HS-27A (cell line): ENCODE measurements around the gene NEFH.

Source experiments
- DNase-seq: peaks from one replicate; pipeline ENCODE4 v3.0.0-alpha.2; 2012; ENCODE audit warnings: low read depth, missing footprints

The NEFH gene

GRCh38 chr22:29503811-29504372 lies 23.9 kb downstream of the NEFH start:
- no peak for DNase-seq

- DNase-seq: no peak
Observed at GRCh38 chr22:29509298-29509697, 29.3 kb downstream of the NEFH start.

GRCh38 chr22:29509815-29510214 lies 29.8 kb downstream of the NEFH start:
- DNase-seq: no peak

- no peak for DNase-seq
Observed at GRCh38 chr22:29510542-29510941, 30.5 kb downstream of the NEFH start.

GRCh38 chr22:29511126-29511862 lies 31.3 kb downstream of the NEFH start:
- no peak for DNase-seq

GRCh38 chr22:29512031-29512430 lies 32.0 kb downstream of the NEFH start:
- no peak for DNase-seq

- DNase-seq: no peak
Observed at GRCh38 chr22:29517215-29517908, 37.3 kb downstream of the NEFH start.

GRCh38 chr22:29518427-29518826 lies 38.4 kb downstream of the NEFH start:
- no peak for DNase-seq

- no peak for DNase-seq
Observed at GRCh38 chr22:29519996-29520395, 40.0 kb downstream of the NEFH start.

GRCh38 chr22:29520851-29521250 lies 40.8 kb downstream of the NEFH start:
- DNase-seq: no peak

- no peak for DNase-seq
Observed at GRCh38 chr22:29521526-29521925, 41.5 kb downstream of the NEFH start.

- no peak for DNase-seq
Observed at GRCh38 chr22:29523761-29524160, 43.7 kb downstream of the NEFH start.

GRCh38 chr22:29524442-29525191 lies 44.6 kb downstream of the NEFH start:
- DNase-seq: no peak

GRCh38 chr22:29528144-29528543 lies 48.1 kb downstream of the NEFH start:
- no peak for DNase-seq

GRCh38 chr22:29530716-29531115 lies 50.7 kb downstream of the NEFH start:
- DNase-seq: no peak

- DNase-seq: no peak
Observed at GRCh38 chr22:29531419-29531818, 51.4 kb downstream of the NEFH start.

- no peak for DNase-seq
Observed at GRCh38 chr22:29536411-29536810, 56.4 kb downstream of the NEFH start.

- DNase-seq: no peak
Observed at GRCh38 chr22:29539105-29539504, 59.1 kb downstream of the NEFH start.
